ENCODE data around the gene ATRN. TPM values are rescaled to one million over a fixed set of nuclear protein-coding genes. Genes with fewer than 3 reads are reported as not detected.
"Not testable (repeated sequence)": the region's sequence is repeated elsewhere in the genome, so short reads cannot be mapped to it uniquely, and the experiment has no call there.

Gene ATRN
- total RNA-seq, 1 experiment from 2014 or later: 20.7 TPM

DNA sequence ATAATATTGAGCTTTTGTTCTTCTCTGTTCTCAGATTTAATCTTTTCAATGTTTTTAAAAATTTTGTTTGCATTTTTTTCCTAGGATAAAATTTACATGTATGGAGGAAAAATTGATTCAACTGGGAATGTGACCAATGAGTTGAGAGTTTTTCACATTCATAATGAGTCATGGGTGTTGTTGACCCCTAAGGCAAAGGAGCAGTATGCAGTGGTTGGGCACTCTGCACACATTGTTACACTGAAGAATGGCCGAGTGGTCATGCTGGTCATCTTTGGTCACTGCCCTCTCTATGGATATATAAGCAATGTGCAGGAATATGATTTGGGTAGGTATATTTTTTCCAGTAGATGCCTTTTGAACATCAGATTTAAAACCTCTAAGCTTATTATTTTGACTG, 89.8 kb downstream of the ATRN start:
- DNase-seq (ENCODE audit: low read depth): peak; percentile 20

DNA sequence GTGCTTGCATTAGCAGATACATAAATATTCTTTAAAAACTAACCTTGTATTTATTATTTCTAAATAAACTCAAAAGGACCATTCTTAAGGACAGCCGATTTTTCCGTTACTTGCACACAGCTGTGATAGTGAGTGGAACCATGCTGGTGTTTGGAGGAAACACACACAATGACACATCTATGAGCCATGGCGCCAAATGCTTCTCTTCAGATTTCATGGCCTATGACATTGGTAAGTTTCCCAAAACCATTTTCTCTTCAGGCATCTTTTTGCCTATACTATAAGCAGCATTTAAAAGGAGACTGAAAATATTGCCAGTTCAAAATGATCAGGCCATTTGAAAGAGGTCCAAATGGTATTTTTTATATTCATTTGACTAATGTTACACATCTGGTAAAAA, 92.3 kb downstream of the ATRN start:
- DNase-seq (ENCODE audit: low read depth): no peak

DNA sequence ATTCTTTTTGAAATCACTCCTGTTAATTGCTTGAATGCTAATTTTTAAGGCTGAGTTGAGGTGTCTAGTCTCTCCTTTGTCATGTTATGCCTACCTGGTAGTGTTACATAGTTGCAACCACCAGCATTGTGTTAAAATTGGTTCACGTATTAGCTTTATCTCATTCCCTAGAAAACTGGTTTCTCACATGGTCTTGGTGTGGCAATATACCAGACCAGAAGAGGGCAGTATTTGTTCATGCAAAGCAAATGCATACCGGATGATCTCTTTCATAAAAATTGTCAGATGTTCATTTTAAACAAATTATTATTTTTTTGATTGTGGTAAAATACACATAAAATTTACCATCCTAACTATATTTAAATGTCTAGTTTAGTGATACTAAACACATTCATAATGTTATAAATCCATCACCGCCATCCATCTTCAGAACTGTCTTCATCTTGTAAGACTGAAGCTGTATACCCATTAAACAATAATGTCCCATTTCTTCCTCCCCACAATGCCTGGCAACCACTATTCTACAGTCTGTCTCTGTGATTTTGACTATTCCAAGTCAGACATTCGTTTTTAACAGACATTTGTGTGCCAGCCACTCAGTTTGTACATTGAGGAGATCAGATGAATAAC, 92.8 kb downstream of the ATRN start:
- DNase-seq (ENCODE audit: low read depth): peak; percentile 12

DNA sequence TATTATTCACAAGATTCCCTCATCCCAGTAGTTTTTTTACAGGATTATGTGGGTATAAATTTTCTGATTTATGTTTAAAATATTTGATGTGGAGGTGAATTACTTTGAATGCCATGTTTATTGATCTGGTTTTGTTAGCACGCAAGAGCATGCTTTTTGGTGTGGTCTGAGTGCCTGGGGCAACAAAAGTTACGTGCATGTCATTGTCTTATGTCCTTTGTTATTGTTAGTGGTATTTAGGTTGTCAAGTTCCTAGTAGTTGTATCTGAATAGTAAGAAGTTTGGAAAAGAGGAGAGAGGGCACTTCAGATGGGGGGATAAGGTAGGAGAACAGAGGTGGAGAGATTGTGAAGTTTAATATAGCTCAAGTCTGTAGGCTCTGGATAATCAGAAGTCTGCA, 95.0 kb downstream of the ATRN start:
- no peak for DNase-seq (ENCODE audit: low read depth)

DNA sequence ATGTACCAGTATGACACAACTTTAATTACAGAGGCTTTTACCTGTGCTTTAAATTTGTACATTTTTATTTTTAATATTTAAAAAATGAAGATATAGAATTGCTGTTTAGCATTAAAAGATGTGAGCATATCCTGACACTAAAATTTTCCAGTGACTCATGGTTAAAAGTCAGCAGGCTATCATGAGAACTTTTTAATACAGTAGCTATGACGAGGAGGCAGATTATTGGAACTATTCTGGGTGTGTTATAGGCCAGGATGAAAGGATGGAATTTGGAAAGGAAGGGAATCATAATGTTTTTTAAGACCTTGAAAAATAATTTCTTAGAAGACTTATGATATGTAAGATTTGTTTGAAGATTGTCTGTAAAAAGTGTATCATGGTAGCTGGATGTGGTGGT, 101.3 kb downstream of the ATRN start:
- no peak for DNase-seq (ENCODE audit: low read depth)

DNA sequence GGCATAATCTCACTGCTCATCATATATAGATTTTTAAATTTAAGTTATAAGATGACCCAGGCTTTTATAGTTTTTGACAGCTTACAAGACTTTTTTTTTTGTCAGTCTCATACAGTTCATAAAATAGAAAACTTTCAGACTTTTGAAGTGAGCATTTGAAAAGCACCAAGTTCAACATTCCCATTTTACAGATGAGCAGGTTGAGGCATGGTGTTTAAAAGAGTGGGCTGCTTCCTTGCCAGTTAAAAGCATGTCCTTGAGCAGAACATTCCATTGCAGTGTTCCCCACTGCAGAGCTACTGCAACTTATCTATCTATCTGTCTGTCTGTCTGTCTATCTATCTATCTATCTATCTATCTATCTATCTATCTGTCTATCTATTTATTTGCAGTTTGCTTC, 105.5 kb downstream of the ATRN start:
- no peak for DNase-seq (ENCODE audit: low read depth)

DNA sequence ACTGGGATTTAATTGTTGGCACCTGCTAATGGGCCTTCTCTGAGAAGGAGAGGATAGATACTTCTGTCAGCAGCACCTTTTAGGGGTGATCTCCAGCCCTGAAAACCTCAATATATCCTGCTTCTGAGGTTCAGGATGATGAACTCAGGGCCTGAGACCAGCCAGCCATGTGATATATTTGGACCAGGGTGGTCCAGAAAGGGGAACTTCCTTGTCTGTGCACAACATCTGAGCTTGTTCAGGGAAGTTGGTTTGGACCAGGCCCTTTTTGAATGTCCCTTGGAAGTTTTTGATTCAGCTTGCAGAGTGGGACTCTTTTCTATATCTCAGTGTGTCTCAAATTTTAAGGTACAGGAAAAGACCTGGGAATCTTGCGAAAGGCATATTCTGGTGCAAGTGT, 106.5 kb downstream of the ATRN start:
- DNase-seq (ENCODE audit: low read depth): no peak

DNA sequence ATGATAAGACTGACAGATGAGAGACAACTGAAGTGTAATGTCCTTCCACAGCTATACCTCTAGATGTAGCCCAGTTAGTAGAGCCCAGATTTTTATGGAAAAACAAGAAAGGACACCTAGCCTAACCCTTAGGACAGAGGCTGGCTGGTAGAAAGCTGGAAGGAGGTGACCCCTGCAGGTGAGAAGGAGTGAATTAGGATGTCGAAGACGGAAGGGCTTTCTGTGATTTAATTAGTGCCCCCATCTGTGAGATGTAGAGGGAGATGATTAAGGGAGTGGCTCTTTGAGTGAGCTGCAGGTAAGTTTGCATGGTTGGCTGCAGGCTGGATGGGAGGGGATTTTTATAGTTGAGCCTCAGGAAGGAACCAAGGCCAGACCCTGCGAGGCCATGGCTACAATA, 109.6 kb downstream of the ATRN start:
- DNase-seq (ENCODE audit: low read depth): no peak

DNA sequence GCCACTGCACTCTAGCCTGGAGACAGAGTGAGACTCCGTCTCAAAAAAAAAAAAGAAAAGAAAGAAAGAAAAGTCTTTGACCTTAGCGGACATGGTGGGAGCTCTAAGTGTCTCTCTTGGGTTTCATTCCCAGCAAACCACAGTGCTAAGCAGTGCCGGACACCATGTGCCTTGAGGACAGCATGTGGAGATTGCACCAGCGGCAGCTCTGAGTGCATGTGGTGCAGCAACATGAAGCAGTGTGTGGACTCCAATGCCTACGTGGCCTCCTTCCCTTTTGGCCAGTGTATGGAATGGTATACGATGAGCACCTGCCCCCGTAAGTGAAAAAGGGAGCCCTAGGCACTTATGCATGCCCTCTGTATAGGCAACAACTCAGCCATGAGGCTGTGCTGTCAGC, 112.9 kb downstream of the ATRN start:
- no peak for DNase-seq (ENCODE audit: low read depth)

DNA sequence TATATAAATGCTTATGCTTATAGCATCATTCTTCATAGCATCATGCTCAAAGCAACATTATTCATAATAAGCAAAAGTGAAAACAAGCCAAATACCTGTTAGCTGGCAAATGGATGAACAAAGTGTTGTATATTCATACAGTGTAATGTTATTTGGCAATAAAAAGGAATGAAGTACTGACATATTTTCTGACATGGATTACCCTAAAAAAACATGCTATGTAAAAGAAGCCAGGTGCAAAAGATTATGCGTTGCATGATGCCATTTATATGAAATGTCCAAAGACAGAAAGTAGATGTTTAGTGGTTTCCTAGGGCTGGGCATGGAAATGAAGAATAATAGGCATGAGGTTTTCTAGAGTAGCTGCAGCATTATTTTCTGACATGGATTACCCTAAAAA, 115.3 kb downstream of the ATRN start:
- DNase-seq (ENCODE audit: low read depth): no peak

DNA sequence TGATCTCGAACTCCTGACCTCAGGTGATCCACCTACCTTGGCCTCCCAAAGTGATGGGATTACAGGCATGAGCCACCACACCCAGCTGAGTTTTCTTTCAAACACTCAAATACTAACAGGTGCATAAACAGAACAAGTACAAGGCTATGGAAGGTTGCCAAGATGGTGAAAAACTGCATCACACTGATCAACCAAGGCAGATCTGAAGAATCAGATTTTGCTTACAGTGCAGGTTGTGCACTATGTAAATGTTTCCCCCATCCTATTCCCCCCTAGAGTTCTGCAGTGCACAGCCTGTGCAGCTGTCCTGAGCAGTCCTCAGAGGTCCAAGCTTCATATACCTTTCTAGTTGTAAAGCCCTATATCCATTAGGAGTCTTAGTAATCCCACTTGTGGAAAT, 119.3 kb downstream of the ATRN start:
- no peak for DNase-seq (ENCODE audit: low read depth)

DNA sequence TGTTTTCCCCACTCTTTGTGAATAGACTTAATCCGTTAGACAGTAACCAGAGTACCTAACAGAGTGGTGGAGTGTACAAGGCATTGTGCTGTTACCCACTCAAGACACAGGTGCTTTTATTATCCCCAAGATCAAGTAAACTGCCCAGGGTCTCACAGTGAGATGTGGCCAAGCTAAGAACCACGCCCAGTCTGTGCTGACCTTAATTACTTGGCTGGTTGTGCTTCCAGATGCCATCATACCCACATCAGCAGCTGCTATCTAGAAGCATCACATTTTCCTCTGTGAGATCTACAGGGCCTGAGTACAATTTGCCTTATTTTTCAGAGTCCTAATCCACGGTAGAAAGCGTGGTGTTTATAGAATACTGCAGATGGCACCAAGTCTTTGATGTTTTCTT, 122.1 kb downstream of the ATRN start:
- no peak for DNase-seq (ENCODE audit: low read depth)

DNA sequence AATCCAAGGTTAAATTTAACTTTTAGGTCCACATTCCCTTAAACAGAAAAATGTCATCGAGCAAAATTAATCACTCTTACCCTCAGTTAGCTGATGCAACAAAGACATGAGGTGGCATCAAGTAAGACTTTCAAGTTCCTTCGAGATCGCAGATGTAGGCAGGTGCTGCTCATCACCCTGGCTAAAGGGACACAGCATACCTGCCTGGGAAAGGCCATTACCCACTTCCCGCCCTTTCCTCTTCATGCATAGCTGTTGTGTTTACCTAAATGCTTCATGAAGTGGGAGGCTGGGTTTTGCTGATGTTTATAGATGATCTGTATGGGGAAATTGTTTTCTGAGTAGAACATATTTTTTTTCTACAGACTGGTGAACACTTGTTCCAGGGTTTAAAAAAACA, 124.7 kb downstream of the ATRN start:
- DNase-seq (ENCODE audit: low read depth): no peak

DNA sequence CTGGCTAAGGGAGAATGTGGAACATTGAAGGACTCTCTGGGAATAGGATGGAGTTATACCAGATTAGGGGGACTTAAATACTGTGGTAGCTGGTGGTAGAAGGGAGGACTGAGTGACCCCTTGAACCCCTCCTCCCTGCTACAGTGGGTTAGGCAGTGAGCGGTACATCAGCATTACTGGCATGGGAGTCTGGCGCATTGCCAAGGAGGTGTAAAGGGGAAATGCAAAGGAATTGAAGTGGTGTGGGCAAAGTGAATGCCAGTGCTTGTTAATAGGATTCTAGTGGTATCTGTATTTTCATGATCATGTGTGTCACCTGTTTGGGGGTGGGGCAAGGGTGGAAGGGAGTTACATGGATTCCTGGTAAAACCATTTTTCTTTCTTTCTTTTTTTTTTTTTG, 132.3 kb downstream of the ATRN start:
- DNase-seq (ENCODE audit: low read depth): no peak

DNA sequence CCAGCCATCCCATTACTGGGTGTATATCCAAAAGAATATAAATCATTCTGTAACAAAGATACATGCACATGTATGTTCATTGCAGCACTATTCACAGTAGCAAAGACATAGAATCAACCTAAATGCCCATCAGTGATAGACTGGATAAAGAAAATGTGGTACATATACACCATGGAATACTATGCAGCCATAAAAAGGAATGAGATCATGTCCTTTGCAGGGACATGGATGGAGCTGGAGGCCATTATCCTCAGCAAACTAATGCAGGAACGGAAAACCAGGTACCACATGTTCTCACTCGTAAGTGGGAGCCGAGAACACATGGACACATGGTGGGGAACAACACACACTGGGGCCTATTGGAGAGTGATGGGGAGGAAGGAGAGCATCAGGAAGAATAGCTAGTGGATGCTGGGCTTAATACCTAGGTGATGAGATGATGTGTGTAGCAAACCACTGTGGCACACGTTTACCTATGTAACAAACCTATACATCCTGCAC, 134.6 kb downstream of the ATRN start:
- DNase-seq (ENCODE audit: low read depth): not testable (repeated sequence)

DNA sequence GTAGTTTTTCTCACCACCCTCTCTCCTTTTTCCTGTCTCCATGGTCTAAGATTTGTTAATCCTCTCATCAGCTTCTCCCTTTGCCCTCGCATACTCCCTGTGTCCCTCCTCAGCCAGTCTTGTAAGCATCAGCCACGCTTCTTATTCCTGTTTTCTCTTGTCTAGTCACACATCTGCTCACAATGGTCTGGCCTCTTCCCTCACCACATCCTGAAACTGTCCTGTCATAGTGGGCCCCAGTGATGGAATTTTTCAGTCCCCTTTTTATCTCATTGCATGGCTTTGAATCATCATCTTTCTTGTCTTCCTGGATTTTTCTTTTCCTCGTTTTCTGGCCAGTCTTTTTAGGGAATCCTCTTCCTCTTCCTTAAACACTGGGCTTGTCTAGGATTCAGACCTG, 135.2 kb downstream of the ATRN start:
- DNase-seq (ENCODE audit: low read depth): peak; percentile 64

DNA sequence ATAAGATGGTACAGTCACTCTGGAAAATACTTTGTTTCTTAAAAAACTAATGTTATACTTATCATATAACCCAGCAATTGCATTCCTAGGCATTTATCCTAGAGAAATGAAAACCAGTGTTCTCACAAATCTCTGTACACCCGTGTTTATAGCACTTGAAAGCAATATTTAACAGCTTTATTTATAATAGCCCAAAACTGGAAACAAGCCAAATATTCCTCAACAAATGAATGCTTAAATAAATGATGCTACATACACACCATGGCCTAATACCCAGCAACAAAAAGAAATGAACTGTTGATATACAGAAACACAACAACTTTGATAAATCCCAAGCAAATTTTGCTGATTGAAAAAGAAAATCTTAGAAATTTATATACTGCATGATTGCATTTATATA, 141.1 kb downstream of the ATRN start:
- no peak for DNase-seq (ENCODE audit: low read depth)

DNA sequence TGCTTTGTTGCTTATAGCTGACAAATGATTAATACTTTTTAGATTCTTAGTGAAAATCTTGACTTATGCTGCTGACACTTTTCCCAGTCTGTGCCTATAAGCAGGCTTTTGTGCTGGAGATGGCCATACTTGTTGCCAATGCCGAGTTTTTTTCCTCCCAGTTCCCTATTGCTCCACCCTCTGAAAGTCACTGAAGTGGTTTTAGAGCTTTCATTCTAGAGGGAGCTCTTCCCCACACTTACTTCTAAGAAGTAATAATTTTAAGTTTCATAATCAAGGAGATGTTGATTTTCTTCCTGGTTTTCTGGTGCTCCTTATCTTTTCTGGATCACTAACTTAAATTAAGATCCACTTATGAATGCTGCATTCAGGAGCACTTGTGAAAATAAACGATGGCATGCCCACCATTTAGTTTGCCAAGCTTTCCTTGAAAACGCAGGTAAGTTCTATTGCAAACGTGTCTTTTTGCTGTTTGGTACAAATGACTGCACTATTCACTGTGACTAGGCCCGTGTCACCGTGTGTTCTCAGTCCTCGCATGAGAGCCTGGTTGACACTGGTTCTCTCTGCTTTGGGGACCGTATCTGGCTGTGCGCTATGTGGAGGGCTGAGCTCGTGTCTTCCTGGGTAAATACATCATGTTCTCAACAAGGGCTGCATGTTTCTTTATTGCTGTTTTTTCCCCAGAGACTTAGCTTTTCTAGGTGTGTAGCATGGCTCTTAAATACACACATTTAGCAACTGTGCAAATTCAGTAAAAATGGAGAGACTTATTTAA, 142.2 kb downstream of the ATRN start:
- DNase-seq (ENCODE audit: low read depth): peak; percentile 13

DNA sequence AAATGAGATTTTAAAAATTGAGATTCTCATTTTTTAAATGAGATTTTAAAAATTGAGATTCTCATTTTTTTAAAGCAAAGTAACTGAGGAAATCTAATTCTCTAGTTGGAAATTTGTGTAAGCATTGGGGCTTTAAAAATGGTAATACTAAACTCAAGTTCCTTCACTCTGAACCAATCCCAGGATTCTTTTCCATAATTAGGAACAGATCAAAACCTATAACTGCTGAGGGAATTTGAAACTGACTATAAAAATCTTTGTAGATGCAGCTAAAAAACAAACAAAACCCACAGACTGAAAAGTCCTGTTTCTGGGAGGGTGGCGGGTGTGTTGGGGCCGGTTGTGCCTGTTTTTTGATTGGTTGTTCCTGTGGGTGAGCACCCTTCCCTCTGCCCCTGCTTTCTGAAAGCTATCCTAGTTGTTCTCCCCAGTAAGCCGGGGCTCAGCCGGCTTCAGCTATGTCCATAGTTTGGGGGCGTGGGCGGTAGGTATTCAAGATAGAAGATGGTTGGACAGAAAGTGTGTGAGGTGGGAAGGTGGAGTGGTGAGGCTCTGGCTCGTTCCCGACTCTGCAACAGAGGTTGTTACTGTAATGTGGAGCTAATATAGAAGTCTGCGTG, 143.1 kb downstream of the ATRN start:
- no peak for DNase-seq (ENCODE audit: low read depth)

DNA sequence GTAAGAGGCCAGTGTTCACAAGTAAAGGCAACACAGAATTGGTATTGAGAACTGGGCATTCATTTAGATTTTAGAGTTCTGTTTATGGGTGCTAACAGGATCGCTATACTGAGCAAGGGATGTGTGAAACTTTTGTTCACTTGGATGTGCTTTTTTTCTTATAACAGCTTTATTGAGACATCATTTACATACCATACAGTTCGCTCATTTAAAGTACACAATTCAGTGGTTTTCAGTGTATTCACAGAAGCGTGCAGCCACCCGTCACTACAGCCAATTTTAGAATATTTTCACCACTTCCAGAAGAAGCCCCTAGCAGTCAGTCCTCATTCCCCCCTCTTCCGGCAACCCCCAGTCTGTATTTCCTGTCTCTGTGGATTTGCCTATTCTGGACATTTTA, 143.6 kb downstream of the ATRN start:
- no peak for DNase-seq (ENCODE audit: low read depth)

DNA sequence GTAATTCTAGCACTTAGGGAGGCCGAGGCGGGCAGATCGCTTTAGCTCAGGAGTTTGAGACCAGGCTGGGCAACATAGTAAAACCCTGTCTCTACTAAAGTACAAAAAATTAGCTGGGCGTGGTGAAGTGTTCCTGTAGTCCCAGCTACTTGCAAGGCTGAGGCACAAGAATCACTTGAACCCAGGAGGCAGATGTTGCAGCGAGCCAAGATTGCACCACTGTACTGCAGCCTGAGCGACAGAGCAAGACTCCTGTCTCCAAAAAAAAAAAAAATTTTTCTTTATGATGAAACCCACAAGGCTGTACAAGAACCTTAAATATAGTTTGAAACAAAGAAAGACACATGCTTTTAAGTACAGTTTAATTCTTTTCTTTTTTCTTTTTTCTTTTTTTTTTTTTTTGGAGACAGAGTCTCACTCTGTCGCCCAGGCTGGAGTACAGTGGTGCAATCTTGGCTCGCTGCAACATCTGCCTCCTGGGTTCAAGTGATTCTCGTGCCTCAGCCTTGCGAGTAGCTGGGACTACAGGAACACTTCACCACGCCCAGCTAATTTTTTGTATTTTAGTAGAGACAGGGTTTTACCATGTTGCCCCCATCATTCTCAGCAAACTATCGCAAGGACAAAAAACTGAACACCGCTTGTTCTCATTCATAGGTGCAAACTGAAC, 144.5 kb downstream of the ATRN start:
- not testable (repeated sequence) for DNase-seq (ENCODE audit: low read depth)

DNA sequence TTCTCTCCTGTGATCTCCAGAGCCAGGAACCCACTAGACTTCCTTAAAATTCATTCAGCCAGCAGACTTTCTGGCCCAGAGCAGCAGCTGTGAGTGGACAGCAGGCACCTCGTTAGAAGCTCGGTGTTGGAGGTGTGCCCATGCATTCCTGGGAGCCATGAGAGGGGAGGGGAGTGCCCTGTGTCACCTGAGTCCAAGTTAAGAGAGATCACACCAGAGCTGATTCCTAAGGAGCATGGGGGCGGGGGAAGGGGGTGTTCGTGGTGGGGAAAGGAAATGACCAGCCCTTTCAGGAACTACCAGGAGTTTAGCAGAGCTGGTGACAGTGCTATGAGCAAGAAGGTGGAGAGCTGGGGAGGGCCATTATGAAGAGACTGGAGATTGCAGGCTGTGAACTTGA, 145.4 kb downstream of the ATRN start:
- DNase-seq (ENCODE audit: low read depth): peak; percentile 72

Data from HT1080 (cell line).